Measurements from ENCODE around the gene SLC25A10.

The SLC25A10 gene

GRCh38 chr17:81712468-81713003 is 452 bp downstream of the SLC25A10 start:
- Histone ChIP-seq H3K9me3 (ENCODE audit: insufficient read depth, low read depth, low read length) (no peaks in the 10 kb centered on the region), H3K27me3 (ENCODE audit: insufficient read depth, low read length) (peaks cover 14% of the 10 kb centered on the region; the same call in 1 of the 2 replicates), H3K9ac (ENCODE audit: low read depth, low read length) (peak overlapping the region; percentile 66; the same call in 1 of the 2 replicates), H3K4me3 (ENCODE audit: low read length) (peak overlapping the region; percentile 73), H3K27ac (ENCODE audit: low read length) (no peak overlapping the region), H3K36me3 (ENCODE audit: insufficient read depth, low read depth, low read length) (peaks cover 3% of the 10 kb centered on the region; the same call in 1 of the 2 replicates), H3K4me1 (ENCODE audit: insufficient read depth, low read length) (peaks cover 15% of the 10 kb centered on the region; the same call in 1 of the 2 replicates)

- no peak overlapping the region for H3K27ac ChIP-seq (ENCODE audit: low read length)
- H3K4me1 ChIP-seq (ENCODE audit: insufficient read depth, low read length): peaks cover 15% of the 10 kb centered on the region; the same call in 1 of the 2 replicates
- peak overlapping the region; percentile 73 for H3K4me3 ChIP-seq (ENCODE audit: low read length)
- H3K27me3 ChIP-seq (ENCODE audit: insufficient read depth, low read length): peaks cover 14% of the 10 kb centered on the region; the same call in 1 of the 2 replicates
- H3K9ac ChIP-seq (ENCODE audit: low read depth, low read length): peak overlapping the region; percentile 66
- no peaks in the 10 kb centered on the region for H3K9me3 ChIP-seq (ENCODE audit: insufficient read depth, low read depth, low read length)
- H3K36me3 ChIP-seq (ENCODE audit: insufficient read depth, low read depth, low read length): no peaks in the 10 kb centered on the region; the same call in 1 of the 2 replicates
These were observed 996 bp downstream of the SLC25A10 start for GRCh38 chr17:81713004-81713555.

GRCh38 chr17:81713556-81714411 is 1.7 kb downstream of the SLC25A10 start:
- H3K27me3 ChIP-seq (ENCODE audit: insufficient read depth, low read length): peaks cover 14% of the 10 kb centered on the region; the same call in 1 of the 2 replicates
- peak overlapping the region; percentile 66; the same call in 1 of the 2 replicates for H3K9ac ChIP-seq (ENCODE audit: low read depth, low read length)
- no peaks in the 10 kb centered on the region; the same call in 1 of the 2 replicates for H3K36me3 ChIP-seq (ENCODE audit: insufficient read depth, low read depth, low read length)
- H3K27ac ChIP-seq (ENCODE audit: low read length): no peak overlapping the region
- no peaks in the 10 kb centered on the region for H3K9me3 ChIP-seq (ENCODE audit: insufficient read depth, low read depth, low read length)
- peaks cover 15% of the 10 kb centered on the region; the same call in 1 of the 2 replicates for H3K4me1 ChIP-seq (ENCODE audit: insufficient read depth, low read length)
- H3K4me3 ChIP-seq (ENCODE audit: low read length): peak overlapping the region; percentile 73

DNA sequence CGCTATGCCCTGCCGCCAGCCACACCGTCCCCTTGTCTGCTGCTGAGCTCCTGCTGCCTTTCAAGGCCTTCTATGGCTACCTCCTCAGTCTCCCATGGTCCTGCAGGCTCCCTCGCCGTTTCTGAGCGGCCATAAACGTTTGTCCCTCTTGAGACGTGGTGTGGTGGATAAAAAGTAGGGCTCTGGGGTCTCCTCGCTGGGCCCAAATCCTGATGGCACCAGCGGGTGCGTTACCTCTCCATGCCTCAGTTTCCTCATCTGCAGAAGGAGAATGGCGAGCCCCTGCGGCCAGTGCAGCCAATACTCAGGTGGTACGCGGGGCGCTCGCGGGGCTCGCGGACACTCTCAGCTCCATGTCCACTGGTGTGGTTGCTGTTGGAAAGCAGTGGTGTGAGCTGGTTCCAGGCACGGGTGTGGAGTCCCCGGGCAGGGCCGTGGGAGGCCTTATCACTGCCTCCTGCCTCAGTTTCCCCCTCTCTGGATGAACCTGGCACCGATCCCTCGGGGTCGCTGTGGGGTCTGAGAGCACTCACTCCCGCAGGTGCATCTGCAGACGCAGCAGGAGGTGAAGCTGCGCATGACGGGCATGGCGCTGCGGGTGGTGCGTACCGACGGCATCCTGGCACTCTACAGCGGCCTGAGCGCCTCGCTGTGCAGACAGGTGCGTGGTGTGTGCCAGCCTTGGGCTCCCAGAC is 2.5 kb downstream of the SLC25A10 start:
- Histone ChIP-seq H3K27me3 (ENCODE audit: insufficient read depth, low read length) (peaks cover 14% of the 10 kb centered on the region; the same call in 1 of the 2 replicates), H3K9ac (ENCODE audit: low read depth, low read length) (no peak overlapping the region), H3K36me3 (ENCODE audit: insufficient read depth, low read depth, low read length) (no peaks in the 10 kb centered on the region; the same call in 1 of the 2 replicates), H3K4me3 (ENCODE audit: low read length) (no peak overlapping the region), H3K27ac (ENCODE audit: low read length) (no peak overlapping the region), H3K9me3 (ENCODE audit: insufficient read depth, low read depth, low read length) (no peaks in the 10 kb centered on the region), H3K4me1 (ENCODE audit: insufficient read depth, low read length) (peaks cover 15% of the 10 kb centered on the region; the same call in 1 of the 2 replicates)

- no peaks in the 10 kb centered on the region; the same call in 1 of the 2 replicates for H3K36me3 ChIP-seq (ENCODE audit: insufficient read depth, low read depth, low read length)
- H3K4me3 ChIP-seq (ENCODE audit: low read length): no peak overlapping the region
- no peak overlapping the region for H3K27ac ChIP-seq (ENCODE audit: low read length)
- peaks cover 12% of the 10 kb centered on the region; the same call in 1 of the 2 replicates for H3K27me3 ChIP-seq (ENCODE audit: insufficient read depth, low read length)
- no peaks in the 10 kb centered on the region for H3K9me3 ChIP-seq (ENCODE audit: insufficient read depth, low read depth, low read length)
- H3K4me1 ChIP-seq (ENCODE audit: insufficient read depth, low read length): peaks cover 13% of the 10 kb centered on the region; the same call in 1 of the 2 replicates
- H3K9ac ChIP-seq (ENCODE audit: low read depth, low read length): no peak overlapping the region
These were observed 3.2 kb downstream of the SLC25A10 start for GRCh38 chr17:81715107-81715871.

DNA sequence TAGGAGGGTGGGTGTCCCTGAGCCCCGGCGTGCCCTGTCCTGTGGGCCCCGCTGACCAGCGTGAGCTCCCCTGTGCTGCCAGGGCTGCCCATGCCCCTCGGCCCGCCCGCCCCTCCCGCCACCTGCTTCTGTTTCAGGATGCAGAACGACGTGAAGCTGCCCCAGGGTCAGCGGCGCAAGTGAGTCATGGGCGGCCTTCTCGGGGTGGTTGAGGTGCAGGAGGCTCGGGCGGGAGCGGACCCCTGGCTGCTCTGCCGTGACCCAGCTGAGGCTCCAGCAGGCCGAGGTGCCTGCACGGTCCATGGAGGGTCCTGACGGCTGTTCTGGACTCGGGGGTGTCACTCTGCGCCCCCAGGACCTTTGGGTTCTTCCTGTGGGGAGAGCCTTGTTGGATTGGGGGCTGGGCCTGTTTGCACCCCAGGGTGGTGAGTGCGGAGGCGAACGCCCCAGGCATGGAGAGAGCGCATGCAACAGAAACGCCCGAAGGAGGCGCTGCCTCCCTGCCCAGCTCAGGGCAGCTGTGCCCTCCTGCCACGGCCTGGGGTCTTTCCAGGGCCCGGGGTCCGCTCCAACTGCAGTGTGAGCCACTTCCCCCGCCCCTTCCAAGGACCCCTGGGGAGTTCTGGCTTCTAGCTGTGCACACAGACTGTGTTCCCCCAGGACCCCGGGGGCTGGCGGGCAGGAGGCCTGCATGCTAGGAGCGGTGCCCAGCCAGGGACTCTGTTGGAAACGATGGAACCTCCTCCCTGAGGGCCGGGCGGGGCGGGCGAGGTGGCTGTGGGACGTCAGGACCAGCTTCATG is 4.0 kb downstream of the SLC25A10 start:
- peaks cover 7% of the 10 kb centered on the region; the same call in 1 of the 2 replicates for H3K4me1 ChIP-seq (ENCODE audit: insufficient read depth, low read length)
- H3K9ac ChIP-seq (ENCODE audit: low read depth, low read length): no peak overlapping the region
- H3K27ac ChIP-seq (ENCODE audit: low read length): no peak overlapping the region
- no peaks in the 10 kb centered on the region for H3K9me3 ChIP-seq (ENCODE audit: insufficient read depth, low read depth, low read length)
- no peak overlapping the region for H3K4me3 ChIP-seq (ENCODE audit: low read length)
- peaks cover 4% of the 10 kb centered on the region; the same call in 1 of the 2 replicates for H3K27me3 ChIP-seq (ENCODE audit: insufficient read depth, low read length)
- H3K36me3 ChIP-seq (ENCODE audit: insufficient read depth, low read depth, low read length): no peaks in the 10 kb centered on the region; the same call in 1 of the 2 replicates

- Histone ChIP-seq H3K9ac (ENCODE audit: low read depth, low read length) (no peak overlapping the region), H3K9me3 (ENCODE audit: insufficient read depth, low read depth, low read length) (no peaks in the 10 kb centered on the region), H3K27me3 (ENCODE audit: insufficient read depth, low read length) (no peaks in the 10 kb centered on the region; the same call in 1 of the 2 replicates), H3K4me3 (ENCODE audit: low read length) (no peak overlapping the region), H3K4me1 (ENCODE audit: insufficient read depth, low read length) (peaks cover 4% of the 10 kb centered on the region; the same call in 1 of the 2 replicates), H3K27ac (ENCODE audit: low read length) (no peak overlapping the region), H3K36me3 (ENCODE audit: insufficient read depth, low read depth, low read length) (no peaks in the 10 kb centered on the region; the same call in 1 of the 2 replicates)
These were observed 4.6 kb downstream of the SLC25A10 start for GRCh38 chr17:81716674-81716996.

DNA sequence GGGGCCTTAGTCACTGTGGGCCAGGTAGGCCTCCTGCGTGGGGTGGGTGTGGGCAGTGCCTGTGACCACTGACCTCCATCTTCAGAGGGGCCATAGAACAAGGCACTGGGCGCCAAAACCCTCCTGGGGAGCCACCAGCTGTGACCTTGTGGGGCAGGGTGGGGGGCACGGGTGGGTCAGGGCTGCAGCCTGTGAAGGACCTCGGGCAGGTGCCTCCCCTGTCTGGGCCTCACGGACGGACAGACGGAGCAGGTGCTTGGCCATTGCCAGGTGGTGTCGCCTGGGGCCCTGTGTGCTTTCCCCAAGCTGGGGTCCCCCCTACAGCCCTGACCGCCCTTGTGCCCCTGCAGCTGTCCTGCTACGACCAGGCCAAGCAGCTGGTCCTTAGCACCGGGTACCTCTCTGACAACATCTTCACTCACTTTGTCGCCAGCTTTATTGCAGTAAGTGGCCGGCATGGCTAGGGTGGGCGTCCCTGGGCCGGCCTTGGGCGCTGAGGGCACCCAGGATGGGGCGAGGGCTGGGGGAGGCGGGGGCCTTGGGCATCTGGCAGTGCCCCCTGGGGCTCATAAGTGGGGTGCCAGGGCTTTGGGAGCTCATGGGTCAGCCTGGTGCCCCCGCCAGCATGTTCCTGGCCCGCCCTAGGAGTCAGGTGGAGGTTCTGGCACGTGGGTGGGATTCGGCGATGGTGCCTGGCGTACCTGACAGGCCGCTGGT is 5.1 kb downstream of the SLC25A10 start:
- Histone ChIP-seq H3K4me1 (ENCODE audit: insufficient read depth, low read length) (peaks cover 4% of the 10 kb centered on the region; the same call in 1 of the 2 replicates), H3K9me3 (ENCODE audit: insufficient read depth, low read depth, low read length) (no peaks in the 10 kb centered on the region), H3K27me3 (ENCODE audit: insufficient read depth, low read length) (no peaks in the 10 kb centered on the region), H3K36me3 (ENCODE audit: insufficient read depth, low read depth, low read length) (no peaks in the 10 kb centered on the region; the same call in 1 of the 2 replicates), H3K27ac (ENCODE audit: low read length) (no peak overlapping the region), H3K9ac (ENCODE audit: low read depth, low read length) (no peak overlapping the region), H3K4me3 (ENCODE audit: low read length) (no peak overlapping the region)

DNA sequence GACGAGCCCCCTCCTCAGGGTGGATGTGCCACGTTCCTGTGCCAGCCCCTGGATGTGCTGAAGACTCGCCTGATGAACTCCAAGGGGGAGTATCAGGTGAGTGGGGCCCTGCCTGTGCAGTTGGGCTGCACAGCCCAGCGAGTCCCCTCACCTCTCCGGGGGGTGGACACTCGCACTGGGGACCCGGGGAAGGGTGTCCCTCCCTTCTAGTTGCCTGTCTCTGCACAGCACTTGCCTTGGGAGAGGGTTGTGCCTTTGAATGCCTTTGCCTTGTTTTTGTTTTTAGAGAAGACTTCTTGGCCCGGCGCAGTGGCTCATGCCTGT is 5.6 kb downstream of the SLC25A10 start:
- Histone ChIP-seq H3K4me3 (ENCODE audit: low read length) (no peak overlapping the region), H3K36me3 (ENCODE audit: insufficient read depth, low read depth, low read length) (no peaks in the 10 kb centered on the region; the same call in 1 of the 2 replicates), H3K27ac (ENCODE audit: low read length) (no peak overlapping the region), H3K9ac (ENCODE audit: low read depth, low read length) (no peak overlapping the region), H3K27me3 (ENCODE audit: insufficient read depth, low read length) (no peaks in the 10 kb centered on the region), H3K4me1 (ENCODE audit: insufficient read depth, low read length) (peaks cover 6% of the 10 kb centered on the region; the same call in 1 of the 2 replicates), H3K9me3 (ENCODE audit: insufficient read depth, low read depth, low read length) (no peaks in the 10 kb centered on the region)
